Sigmoid colon (tissue), 4 donors: ENCODE results near the gene ANO9.

Experiments used
- EP300 ChIP-seq, 4 donors: sonication (generic); formaldehyde crosslinking; IDR thresholded peaks; one replicate each; pipeline ENCODE4 v1.6.1; 2017; ENCODE audit warnings: antibody characterized with exemption in 4 of 4
- POLR2A ChIP-seq, 2 donors: fragments of 450-650 bp; IDR thresholded peaks; one replicate each; pipeline ENCODE4 v1.6.1; 2016; ENCODE audit warnings: antibody characterized with exemption in 2 of 2, mild to moderate bottlenecking in 2 of 2, moderate library complexity in 2 of 2
- POLR2AphosphoS5 ChIP-seq, 4 donors: sonication (generic); formaldehyde crosslinking; IDR thresholded peaks; one replicate each; pipeline ENCODE4 v1.6.1; 2017; ENCODE audit warnings: antibody characterized with exemption in 4 of 4
- TF ChIP-seq, protein P1 (sequence below), 4 experiments: fragments of 450-650 bp in 3 of 4; fragments of 200-600 bp in 1 of 4; IDR thresholded peaks; one replicate each; pipeline ENCODE4 v1.5.1; 2016 to 2019; ENCODE audit warnings: antibody characterized with exemption in 4 of 4, mild to moderate bottlenecking in 3 of 4, moderate library complexity in 2 of 4

- TF ChIP-seq, protein P1, sequence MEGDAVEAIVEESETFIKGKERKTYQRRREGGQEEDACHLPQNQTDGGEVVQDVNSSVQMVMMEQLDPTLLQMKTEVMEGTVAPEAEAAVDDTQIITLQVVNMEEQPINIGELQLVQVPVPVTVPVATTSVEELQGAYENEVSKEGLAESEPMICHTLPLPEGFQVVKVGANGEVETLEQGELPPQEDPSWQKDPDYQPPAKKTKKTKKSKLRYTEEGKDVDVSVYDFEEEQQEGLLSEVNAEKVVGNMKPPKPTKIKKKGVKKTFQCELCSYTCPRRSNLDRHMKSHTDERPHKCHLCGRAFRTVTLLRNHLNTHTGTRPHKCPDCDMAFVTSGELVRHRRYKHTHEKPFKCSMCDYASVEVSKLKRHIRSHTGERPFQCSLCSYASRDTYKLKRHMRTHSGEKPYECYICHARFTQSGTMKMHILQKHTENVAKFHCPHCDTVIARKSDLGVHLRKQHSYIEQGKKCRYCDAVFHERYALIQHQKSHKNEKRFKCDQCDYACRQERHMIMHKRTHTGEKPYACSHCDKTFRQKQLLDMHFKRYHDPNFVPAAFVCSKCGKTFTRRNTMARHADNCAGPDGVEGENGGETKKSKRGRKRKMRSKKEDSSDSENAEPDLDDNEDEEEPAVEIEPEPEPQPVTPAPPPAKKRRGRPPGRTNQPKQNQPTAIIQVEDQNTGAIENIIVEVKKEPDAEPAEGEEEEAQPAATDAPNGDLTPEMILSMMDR (IDR thresholded peaks at IDR 0.05) = no peak
- TF ChIP-seq POLR2A (IDR thresholded peaks at IDR 0.05) = no peak
- no peak for TF ChIP-seq POLR2AphosphoS5 (IDR thresholded peaks at IDR 0.05)
- TF ChIP-seq EP300 (IDR thresholded peaks at IDR 0.05) = no peak
These were observed 11.8 kb downstream of the ANO9 start for GRCh38 chr11:429931-430456.
